IPS-11a (cell line): ENCODE data around the gene CBX2.
A peak's percentile ranks its signal among the peaks of the same experiment; 100 is the strongest.
"Not testable (repeated sequence)": the region's sequence is repeated elsewhere in the genome, so short reads cannot be mapped to it uniquely, and the experiment has no call there.

Experiments used
- H3K4me3 ChIP-seq: one replicate; pipeline ENCODE4 v1.5.1; 2013; ENCODE audit warnings: low read depth, low read length, control low read depth

The CBX2 gene

DNA sequence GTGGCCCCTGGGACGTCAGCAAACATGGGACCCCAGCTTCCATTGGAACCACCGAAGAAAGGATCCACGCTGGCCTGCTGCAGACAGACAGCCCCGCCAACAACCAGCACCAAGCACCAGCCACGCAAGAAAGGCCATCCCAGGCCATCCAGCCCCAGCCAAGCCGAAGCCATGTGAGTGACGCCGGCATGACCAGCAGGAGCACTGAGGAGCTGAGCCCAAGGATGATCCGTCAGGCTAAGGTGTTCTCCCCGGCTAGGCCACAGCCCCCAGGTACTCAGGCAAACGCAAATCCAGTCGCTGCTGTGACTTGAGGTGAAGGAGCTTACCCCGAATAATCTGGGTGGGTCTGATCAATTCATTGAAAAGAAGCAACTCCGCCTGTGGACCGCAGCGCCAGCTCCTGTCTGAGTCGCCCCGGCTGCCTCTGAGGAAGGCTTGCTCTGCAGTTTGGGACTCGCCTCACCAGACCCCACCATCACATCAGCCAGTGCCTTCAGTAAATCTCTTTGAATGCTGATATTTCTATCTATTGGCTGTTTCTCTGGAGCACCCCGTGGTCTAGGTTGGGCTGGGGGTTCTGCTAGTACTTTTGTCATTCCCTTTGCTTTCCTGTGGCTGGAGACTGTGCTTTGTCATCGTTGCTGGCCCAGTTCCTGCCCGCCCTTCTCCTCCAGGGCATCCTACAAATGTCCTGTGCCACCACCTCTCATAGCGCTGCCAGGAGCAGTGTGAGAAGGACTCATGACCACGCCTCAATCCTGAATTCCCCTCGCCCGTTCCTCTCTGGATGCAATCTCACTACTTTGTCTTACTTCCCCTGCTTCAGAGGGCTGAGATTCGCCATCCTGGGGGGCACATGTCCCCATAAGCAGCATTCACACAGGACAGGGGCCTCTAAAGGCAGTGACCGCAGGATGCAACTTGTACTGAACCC is 8.1 kb upstream of the CBX2 start:
- no peak overlapping the region for H3K4me3 ChIP-seq

DNA sequence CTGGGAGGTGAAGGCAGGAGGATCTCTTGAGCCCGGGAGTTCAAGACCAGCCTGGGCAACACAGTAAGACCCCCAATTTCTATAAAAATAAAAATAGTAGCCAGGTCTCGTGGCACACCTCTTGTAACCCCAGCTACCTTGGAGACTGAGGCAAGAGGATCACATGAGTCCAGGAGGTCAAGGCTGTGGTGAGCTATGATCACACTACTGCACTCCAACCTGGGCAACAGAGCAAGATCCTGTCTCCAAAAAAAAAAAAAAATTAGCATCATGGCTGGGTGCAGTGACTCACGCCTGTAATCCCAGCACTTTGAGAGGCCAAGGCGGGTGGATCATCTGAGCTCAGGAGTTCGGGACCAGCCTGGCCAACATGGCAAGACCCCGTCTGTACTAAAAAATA is 6.7 kb upstream of the CBX2 start:
- no peak overlapping the region for H3K4me3 ChIP-seq

DNA sequence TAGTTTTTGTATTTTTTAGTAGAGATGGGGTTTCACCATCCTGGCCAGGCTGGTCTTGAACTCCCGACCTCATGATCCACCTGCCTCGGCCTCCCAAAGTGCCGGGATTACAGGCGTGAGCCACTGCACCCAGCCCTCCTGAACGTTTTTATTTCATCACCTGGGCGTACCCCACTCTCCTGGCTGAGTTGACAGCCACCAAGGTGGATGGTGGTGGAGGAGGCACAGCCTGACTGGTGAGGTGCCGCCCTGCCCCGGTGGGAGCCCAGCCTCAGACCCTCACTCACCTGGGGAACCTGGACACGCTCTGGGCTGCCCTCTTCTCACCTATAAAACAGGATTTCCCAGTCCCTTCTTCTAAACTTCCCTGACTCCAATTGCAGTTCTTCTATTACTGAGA is 5.2 kb upstream of the CBX2 start:
- not testable (repeated sequence) for H3K4me3 ChIP-seq

DNA sequence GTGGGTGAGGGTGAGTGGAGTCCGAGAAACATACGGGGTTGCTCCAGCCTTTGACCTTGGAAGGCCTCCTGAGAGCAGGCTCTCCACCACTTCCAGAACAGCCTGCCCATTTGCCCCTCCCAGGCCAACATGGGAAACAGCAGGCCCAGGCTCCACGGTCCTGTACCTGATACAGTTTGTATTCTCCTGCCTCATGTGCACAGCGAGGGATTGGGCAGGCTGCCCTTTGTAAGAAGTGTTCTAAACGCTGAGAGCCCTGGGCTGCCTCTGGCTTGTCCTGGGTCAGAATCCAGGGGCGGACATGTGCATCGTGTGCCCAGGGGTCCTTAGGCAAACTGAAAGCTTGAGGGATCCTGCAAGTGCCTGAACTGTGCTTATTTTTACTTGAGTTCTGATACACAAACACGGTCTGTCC is 3.4 kb upstream of the CBX2 start:
- H3K4me3 ChIP-seq = no peak overlapping the region

DNA sequence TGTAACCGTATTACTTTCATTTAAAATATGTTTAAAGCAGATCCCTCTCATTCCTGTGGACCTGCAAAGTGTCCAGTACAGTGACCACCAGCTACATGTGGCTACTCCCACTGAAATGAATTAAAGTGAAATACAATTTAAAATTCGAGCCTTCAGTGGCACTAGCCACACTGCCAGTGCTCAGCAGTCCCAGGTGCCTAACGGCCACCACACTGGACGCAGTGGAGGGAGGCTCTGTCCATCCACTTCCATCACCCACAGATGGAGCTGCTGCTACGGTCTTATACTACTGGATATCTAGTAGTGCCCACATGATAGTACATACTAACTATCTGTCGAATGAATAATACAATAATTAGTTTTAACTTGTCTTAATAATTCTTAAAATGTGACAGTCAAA is 2.3 kb upstream of the CBX2 start:
- no peak overlapping the region for H3K4me3 ChIP-seq

DNA sequence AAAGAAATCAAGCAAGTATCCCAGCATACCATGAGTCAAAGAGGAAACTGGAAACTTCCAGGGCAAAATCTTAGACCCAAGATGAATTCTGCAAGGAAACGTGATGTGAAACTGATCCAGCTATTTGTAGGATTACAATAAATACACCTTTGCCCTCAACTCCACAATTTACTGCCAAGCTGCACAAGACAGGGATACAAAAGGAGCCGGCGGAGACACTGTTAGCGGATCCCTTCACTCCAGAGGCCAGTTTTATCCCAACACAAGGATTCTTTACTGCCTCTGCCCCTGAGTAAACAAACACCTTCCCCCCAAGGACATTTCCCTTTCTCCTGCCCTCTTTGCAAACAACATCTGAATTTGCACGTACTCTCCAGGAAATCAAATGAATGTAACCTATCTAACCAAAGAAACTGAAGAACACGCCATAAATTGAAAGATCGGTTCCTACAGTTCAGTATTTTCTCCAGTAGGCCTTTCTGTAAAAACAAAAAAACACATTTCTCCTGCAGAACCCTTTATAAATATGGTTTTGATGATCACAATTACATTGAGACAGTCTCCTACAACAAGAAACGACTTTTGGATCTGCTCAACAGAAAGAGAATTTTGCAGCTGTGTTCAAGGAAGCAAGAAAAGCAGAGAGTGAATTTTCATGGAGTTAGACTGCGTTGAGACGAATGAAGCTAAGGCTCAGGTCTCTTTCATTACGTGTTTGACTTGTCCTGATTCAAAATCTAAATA is 1.4 kb upstream of the CBX2 start:
- peak overlapping the region; percentile 24 for H3K4me3 ChIP-seq

DNA sequence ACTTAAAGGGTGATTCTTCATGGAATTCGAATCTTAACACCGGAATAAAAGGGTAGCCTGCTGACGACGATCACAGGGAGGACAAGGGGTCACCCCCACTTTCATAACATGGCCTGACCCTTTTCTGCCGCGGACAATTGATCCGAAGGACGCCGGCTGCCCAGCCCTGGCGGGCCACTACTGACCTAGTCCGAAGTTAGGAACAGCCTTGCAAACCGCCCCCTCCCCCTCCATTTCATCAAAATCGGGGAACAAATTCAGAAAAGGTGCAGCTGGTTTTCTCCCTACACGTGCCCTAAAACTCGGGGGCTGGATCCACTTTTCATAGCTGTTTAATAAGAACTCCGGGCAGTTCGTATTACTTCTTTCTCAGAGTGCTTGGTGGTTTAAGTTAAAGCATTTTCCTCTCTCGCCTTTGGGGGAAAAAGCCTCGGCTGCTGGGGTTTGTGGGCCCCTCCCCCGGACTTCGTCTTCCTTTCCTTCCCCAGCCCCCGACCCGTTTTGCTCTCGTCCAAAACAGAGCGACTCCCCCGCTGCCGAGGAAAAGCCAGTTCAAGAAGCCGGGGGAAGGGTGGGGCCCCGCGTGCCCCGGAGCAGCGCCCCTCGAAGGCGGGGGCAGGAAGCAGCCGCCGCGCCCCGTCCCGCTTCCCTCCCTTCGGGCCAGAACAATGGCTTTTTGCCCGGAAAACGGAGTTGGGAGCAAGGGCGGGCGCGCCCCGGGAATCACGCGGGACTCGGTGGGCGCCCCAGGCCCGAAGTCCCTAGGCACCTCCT is 641 bp upstream of the CBX2 start:
- peak overlapping the region; percentile 24 for H3K4me3 ChIP-seq

DNA sequence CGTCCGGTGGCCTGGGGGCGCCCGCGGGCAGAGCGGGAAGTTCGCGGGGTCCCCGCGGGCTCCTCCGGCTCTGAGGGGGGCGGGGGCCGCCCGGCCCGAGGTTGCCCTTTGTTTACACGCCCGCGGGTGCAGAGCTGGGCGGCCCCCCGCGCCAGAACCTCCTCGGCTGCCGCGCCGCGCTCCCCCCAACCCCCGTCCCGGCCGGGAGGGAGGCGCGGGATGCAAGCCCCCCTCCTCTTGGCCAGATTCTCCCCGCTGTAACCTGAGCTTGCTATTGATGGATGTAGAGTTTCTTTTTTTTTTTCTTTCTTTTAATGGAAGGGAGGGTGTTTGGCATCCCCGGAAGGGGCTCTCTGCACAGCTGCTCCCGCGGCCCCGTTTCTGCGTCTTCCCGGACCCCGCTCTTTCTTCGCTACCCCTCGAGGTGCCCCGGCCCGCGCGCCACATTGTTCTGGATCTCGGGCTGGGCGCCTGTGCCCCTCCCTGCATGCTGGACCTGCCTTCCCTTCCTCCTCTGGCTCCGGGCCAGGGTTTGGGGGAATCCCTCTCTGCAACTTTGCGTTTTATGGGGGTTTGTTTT is 646 bp downstream of the CBX2 start:
- H3K4me3 ChIP-seq = peak overlapping the region; percentile 61

DNA sequence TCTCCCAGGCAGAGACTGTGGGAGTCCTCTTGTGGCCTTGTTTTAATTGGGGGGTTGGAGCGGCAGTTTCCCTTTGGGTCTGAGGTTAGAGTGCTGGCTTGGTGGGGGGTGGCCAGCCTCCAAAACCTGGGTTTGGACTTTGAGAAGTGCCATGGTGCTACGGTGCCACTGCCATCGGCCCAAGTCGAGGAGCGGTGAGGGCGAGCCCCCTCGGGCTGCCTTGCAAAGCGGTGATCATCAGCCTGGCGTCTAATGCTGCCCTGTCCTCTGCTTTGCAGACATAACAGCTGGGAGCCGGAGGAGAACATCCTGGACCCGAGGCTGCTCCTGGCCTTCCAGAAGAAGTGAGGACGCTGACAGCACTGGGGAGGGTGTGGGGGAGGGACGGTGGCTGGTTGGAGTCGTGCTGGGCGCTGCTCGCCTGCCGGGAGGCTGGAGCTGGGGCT is 1.2 kb downstream of the CBX2 start:
- H3K4me3 ChIP-seq = peak overlapping the region; percentile 61

DNA sequence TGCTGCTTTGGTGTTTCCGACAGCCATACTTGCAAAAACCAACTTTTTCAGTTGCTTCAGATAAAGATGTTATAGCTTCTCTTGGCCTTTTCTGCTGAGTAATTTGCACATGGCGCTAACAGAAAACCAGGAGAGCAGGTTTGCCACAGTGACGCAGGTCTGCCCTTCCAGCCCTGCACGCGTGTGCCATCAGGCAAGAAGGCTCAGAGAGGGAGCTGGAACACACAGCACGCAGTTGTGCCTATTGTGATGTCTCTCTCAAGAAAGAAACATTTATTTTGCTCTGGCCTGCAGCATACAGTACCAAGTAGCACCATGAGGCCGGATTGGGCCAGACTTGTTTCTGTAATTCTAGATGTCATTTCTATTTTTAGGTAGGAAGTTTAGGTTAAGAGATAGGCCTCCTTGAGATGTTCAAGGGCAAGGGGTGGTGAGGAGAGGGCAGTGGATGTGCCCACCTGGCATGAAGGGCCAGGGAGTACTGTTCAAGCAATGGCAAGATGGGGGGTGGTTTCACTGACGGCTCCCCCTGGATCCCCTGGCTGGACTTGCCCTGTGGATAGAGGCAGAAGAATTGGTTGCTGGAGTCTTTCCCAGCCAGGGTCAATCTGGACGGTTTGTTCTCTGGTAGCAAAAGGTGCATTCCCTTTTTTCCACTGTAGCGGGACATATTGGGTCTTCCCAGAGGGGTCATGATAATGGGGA is 1.9 kb downstream of the CBX2 start:
- H3K4me3 ChIP-seq = no peak overlapping the region

DNA sequence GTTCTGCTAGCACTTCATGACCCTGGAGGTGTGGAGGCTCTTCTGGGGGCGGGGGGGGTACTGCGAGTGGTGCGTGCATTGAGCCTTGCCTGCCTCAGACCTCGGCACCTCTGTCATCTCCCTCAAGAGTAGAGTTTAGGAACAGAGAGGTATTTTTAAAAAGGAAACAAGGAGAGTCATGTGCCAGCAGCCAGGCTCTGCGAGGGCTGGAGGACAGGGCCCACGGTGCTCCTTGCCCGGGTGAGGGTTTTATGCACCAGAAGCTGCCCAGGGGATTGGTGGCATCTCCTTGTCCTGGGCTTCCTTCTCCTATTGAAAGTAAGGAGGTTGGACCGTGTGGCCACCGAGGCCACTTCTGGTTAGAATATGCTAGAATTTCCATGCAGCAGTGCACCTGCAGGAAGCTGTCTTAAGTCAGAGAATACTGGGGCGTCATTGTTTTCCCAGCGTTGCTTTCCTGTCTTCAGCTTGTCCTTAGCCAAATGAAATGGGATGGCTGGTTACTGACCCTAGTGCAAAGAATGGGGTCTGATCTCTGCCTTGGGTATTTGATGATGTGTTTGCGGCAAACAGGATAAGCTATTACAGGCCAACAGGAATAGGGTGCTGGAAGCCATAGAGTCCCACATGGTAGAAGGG is 3.2 kb downstream of the CBX2 start:
- no peak overlapping the region for H3K4me3 ChIP-seq

DNA sequence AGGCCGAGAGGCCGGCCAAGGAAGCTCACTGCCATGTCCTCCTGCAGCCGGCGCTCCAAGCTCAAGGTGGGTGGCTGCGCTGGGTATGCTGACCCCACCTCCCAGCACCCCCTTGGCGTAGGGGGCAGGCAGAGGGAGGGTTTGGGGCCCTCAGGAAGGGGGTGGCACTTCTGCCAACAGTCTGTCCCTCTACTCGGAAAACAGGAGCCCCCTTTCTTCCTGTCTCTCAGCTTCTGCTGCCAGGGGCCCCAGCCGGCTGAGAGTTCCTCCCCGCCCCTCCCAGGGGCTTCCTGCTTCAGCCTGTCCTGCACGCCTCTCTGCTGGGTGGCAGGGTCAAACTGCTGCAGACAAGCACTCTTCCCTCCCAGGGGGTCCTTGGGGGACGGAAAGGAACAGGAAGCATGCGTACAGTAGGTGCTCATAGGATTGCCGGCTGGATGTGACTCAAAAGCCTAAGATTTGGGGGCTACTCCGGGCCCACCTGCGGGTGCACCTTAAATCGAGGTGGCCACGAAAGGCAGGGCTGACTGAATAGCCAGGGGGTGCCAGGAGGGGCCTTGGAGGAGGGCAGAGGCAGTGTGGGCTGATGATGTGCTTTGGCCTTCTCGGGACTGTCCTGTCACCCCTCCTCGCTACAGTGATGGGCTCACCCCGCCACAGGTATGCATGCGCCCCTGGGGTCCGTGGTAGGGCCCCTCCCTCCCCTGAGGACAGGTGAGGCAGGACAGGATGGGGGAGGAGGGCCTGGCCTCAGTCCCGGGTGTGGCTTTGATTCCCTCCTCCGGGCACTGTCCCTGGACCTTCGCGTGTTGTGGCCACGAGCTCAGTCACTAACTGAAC is 4.0 kb downstream of the CBX2 start:
- H3K4me3 ChIP-seq = peak overlapping the region; percentile 2

DNA sequence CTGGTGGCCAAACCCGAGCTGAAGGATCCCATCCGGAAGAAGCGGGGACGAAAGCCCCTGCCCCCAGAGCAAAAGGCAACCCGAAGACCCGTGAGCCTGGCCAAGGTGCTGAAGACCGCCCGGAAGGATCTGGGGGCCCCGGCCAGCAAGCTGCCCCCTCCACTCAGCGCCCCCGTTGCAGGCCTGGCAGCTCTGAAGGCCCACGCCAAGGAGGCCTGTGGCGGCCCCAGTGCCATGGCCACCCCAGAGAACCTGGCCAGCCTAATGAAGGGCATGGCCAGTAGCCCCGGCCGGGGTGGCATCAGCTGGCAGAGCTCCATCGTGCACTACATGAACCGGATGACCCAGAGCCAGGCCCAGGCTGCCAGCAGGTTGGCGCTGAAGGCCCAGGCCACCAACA is 5.9 kb downstream of the CBX2 start:
- no peak overlapping the region for H3K4me3 ChIP-seq

DNA sequence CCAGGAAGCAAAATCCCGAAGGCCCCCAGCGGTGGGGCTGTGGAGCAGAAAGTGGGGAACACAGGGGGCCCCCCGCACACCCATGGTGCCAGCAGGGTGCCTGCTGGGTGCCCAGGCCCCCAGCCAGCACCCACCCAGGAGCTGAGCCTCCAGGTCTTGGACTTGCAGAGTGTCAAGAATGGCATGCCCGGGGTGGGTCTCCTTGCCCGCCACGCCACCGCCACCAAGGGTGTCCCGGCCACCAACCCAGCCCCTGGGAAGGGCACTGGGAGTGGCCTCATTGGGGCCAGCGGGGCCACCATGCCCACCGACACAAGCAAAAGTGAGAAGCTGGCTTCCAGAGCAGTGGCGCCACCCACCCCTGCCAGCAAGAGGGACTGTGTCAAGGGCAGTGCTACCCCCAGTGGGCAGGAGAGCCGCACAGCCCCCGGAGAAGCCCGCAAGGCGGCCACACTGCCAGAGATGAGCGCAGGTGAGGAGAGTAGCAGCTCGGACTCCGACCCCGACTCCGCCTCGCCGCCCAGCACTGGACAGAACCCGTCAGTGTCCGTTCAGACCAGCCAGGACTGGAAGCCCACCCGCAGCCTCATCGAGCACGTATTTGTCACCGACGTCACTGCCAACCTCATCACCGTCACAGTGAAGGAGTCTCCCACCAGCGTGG is 6.5 kb downstream of the CBX2 start:
- no peak overlapping the region for H3K4me3 ChIP-seq

DNA sequence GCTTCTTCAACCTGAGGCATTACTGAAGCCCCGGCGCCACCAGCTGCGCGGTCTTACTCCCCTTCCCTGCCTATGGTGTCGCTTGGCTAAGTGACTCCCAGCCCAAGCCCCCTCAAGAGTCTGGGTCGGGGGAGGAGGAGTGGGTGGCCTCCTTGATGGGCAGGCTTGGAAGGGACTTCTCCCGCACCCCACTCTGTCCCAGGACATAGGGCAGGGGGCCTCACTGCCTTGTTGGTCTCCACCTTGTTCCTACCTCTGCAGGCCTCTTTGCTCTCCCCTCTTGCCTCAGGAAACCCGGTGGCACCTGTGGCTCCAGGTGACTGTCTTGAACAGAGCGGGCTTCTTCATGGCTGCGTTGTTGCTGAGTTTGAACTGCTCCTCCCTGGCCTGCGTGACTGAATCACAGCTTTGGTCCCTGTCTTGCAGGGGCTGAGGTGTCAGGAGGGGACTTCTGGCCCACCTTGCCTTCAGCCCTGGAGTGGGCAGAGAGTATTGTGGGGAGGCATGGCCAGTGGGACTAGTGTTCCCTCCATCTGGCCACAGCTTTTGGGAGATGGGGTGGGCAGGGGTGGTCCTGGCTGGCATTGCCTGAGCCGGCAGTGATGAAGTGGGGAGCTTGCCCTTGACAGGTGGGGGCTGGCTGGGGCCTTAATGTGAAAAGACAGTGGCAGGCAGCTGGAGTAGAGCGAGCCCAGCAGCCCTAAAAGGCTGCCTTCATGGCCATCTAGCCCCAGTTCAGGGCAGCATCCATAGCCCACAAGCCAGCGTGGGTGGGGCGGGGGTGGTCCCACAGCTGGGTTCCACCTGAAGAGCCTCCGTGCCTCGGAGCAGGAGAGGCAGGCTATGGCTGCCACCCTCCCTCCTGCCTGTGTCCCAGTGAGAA is 7.3 kb downstream of the CBX2 start:
- no peak overlapping the region for H3K4me3 ChIP-seq

DNA sequence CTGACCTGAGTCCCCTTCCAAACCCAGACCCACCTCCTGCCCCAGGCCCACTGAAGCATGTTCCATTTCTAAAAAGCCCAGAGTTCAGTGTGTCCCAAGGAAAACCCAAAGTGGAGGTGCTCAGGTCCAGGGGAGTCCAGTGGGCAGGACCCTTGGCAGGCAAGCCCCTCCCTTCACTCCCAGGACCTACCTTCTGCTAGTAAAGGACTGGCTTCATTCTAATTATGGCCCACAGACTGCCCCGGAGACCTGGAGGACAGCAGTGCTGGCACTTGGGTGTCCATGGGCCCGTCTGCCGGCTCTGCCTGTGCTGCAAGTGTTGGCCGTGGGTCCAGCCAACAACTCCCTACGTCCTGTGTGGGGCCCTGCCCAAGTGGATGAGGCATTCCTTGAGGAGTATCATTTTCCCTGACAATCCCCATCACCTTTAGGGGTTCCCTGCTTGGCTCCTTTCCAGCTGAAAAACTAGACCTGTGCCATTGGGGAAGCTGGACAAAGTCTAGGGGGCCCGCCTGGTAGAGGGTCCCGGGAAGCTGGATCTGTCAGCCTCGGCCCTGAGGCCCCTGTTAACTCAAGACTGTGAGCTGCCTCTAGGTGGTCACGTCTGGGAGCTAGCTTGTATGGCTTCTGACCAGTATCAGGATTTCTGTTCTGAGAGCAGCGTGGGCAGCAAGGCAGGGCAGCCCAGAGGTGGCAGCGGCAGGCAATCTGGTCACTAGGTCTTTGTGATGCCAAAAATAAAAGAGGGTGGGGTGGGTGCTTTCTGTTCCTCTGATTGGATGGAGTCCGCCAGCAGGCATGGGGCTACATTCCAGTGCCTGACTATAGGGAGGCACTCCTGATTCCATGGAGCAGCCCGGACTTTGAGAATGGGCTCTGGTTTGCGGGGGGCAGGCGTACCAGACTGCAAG is 8.2 kb downstream of the CBX2 start:
- H3K4me3 ChIP-seq = no peak overlapping the region
